IMR-90 (cell line): ENCODE data around the gene RPTOR. TPM values are rescaled to one million over a fixed set of nuclear protein-coding genes. Genes with fewer than 3 reads are reported as not detected.
A peak's percentile ranks its signal among the peaks of the same experiment; 100 is the strongest.

Source experiments
- ATAC-seq: fragments of 200-7000 bp; cut with Tn5 transposase; 2 replicates; pipeline ENCODE4 v1.9.1; 2020; ENCODE audit warnings: low read depth, mild to moderate bottlenecking, moderate library complexity
- BruUV-seq: library from RNA; stranded (reverse); fragments of 400-500 nt; replicated peaks from 2 replicates; lab custom pipeline; 2021; lab: Mats Ljungman, UMichigan
- CTCF ChIA-PET: fragments of 300-600 bp; formaldehyde crosslinking; extraction: SDS; loops from one replicate; lab custom pipeline; 2021; ENCODE audit warnings: antibody characterized with exemption; lab: Yijun Ruan, JAX
- POLR2A ChIA-PET: fragments of 300-600 bp; sonication (Branson Sonifier 250); formaldehyde crosslinking; loops from one replicate; lab custom pipeline; 2022; ENCODE audit warnings: antibody characterized with exemption; ENCODE audit not compliant: unreplicated experiment; lab: Charles Lee
- DNase-seq: peaks from one replicate; pipeline ENCODE4 v3.0.0; 2013
- H2AFZ ChIP-seq: replicated peaks from 2 replicates; pipeline ENCODE3; 2013; ENCODE audit warnings: low read length, mild to moderate bottlenecking; ENCODE audit not compliant: poor library complexity
- H2AK5ac ChIP-seq: 2 replicates; pipeline ENCODE4 v1.6.1; 2013; ENCODE audit warnings: low read depth, low read length, inconsistent platforms
- H2AK9ac ChIP-seq: replicated peaks from 2 replicates; pipeline ENCODE3; 2013; ENCODE audit warnings: mild to moderate bottlenecking, low read depth, low read length, moderate library complexity; ENCODE audit not compliant: poor library complexity
- H2BK120ac ChIP-seq: 2 replicates; pipeline ENCODE4 v1.6.1; 2013; ENCODE audit warnings: low read depth, low read length, inconsistent platforms
- H2BK15ac ChIP-seq: 3 replicates; pipeline ENCODE4 v1.6.1; 2013; ENCODE audit warnings: low read depth, low read length, inconsistent platforms
- H2BK20ac ChIP-seq: 2 replicates; pipeline ENCODE4 v1.6.1; 2013; ENCODE audit warnings: low read depth, mild to moderate bottlenecking, inconsistent platforms, low read length, moderate library complexity
- H2BK5ac ChIP-seq: 2 replicates; pipeline ENCODE4 v1.6.1; 2013; ENCODE audit warnings: mild to moderate bottlenecking, low read depth, low read length, inconsistent platforms; ENCODE audit not compliant: poor library complexity, severe bottlenecking
- H3K14ac ChIP-seq: replicated peaks from 2 replicates; pipeline ENCODE4 v1.6.1; 2013; ENCODE audit warnings: low read depth, low read length, inconsistent platforms
- H3K18ac ChIP-seq: 2 replicates; pipeline ENCODE4 v1.6.1; 2013; ENCODE audit warnings: low read depth, low read length, control low read depth
- H3K23ac ChIP-seq: 2 replicates; pipeline ENCODE4 v1.6.1; 2013; ENCODE audit warnings: low read depth, low read length, inconsistent platforms
- H3K27ac ChIP-seq: 2 replicates; pipeline ENCODE4 v1.5.1; 2013; ENCODE audit warnings: mild to moderate bottlenecking, control low read depth, low read length; ENCODE audit not compliant: insufficient read depth
- H3K27me3 ChIP-seq: 2 replicates; pipeline ENCODE4 v1.6.1; 2013; ENCODE audit warnings: low read length; ENCODE audit not compliant: control insufficient read depth, insufficient read depth
- H3K36me3 ChIP-seq: 2 replicates; pipeline ENCODE4 v1.6.1; 2013; ENCODE audit warnings: low read length, mixed read lengths; ENCODE audit not compliant: control insufficient read depth, insufficient read depth
- H3K4ac ChIP-seq: 2 replicates; pipeline ENCODE4 v1.6.1; 2013; ENCODE audit warnings: low read depth, low read length, inconsistent platforms
- H3K4me1 ChIP-seq: 2 replicates; pipeline ENCODE4 v1.6.1; 2013; ENCODE audit warnings: low read length, mixed read lengths; ENCODE audit not compliant: control insufficient read depth, insufficient read depth
- H3K4me2 ChIP-seq: 2 replicates; pipeline ENCODE4 v1.6.1; 2013; ENCODE audit warnings: low read depth, mild to moderate bottlenecking, control low read depth, low read length, moderate library complexity
- H3K4me3 ChIP-seq: 2 replicates; pipeline ENCODE4 v1.5.1; 2013; ENCODE audit warnings: low read depth, mild to moderate bottlenecking, control low read depth, low read length, moderate library complexity; ENCODE audit not compliant: insufficient read depth
- H3K56ac ChIP-seq: 2 replicates; pipeline ENCODE4 v1.6.1; 2013; ENCODE audit warnings: low read length, inconsistent platforms; ENCODE audit not compliant: insufficient read depth; ENCODE audit errors: extremely low read depth
- H3K79me1 ChIP-seq, 2 experiments: 2 replicates each; pipeline ENCODE4 v1.6.1; 2013; ENCODE audit warnings: low read length in 2 of 2, inconsistent platforms in 1 of 2, low read depth in 1 of 2
- H3K9ac ChIP-seq: 2 replicates; pipeline ENCODE4 v1.6.1; 2013; ENCODE audit warnings: low read depth, low read length, control low read depth
- H3K9me1 ChIP-seq: 2 replicates; pipeline ENCODE4 v1.6.1; 2013; ENCODE audit warnings: low read length, inconsistent platforms; ENCODE audit not compliant: insufficient read depth
- H3K9me3 ChIP-seq: 2 replicates; pipeline ENCODE4 v1.6.1; 2013; ENCODE audit warnings: low read length; ENCODE audit not compliant: control insufficient read depth, insufficient read depth
- H4K20me1 ChIP-seq: 2 replicates; pipeline ENCODE4 v1.6.1; 2013; ENCODE audit warnings: low read length, inconsistent platforms; ENCODE audit not compliant: insufficient read depth
- H4K5ac ChIP-seq: 2 replicates; pipeline ENCODE4 v1.6.1; 2013; ENCODE audit warnings: mild to moderate bottlenecking, low read depth, low read length, control low read depth
- H4K8ac ChIP-seq, 2 experiments: 2 replicates each; pipeline ENCODE4 v1.6.1; 2013; ENCODE audit warnings: low read depth in 2 of 2, low read length in 2 of 2, control low read depth in 1 of 2, inconsistent platforms in 1 of 2
- H4K91ac ChIP-seq: 2 replicates; pipeline ENCODE4 v1.6.1; 2013; ENCODE audit warnings: low read depth, low read length, inconsistent platforms; ENCODE audit not compliant: insufficient read depth
- CEBPB ChIP-seq: IDR thresholded peaks from 2 replicates; pipeline ENCODE4 v1.6.1; 2012; ENCODE audit warnings: low read depth, low read length, improper control_type of control experiment
- CHD1 ChIP-seq: IDR thresholded peaks from 2 replicates; pipeline ENCODE4 v1.6.1; 2012; ENCODE audit warnings: low read depth, low read length, improper control_type of control experiment
- MXI1 ChIP-seq: IDR thresholded peaks from 2 replicates; pipeline ENCODE4 v1.6.1; 2012; ENCODE audit warnings: low read depth, mild to moderate bottlenecking, low read length, moderate library complexity, borderline replicate concordance
- POLR2A ChIP-seq: IDR thresholded peaks from 2 replicates; pipeline ENCODE4 v1.6.1; 2012; ENCODE audit warnings: mild to moderate bottlenecking, low read depth, low read length
- RCOR1 ChIP-seq: IDR thresholded peaks from 2 replicates; pipeline ENCODE4 v1.6.1; 2012; ENCODE audit warnings: mild to moderate bottlenecking, low read length, improper control_type of control experiment; ENCODE audit not compliant: insufficient replicate concordance
- WGBS, 2 experiments: methylation state at CpG; one replicate each; pipeline versions ENCODE4 v1.1.5 to v1.1.7; 2013; ENCODE audit warnings: missing lambda C conversion rate in 2 of 2; ENCODE audit not compliant: insufficient read length in 1 of 2; ENCODE audit errors: extremely low coverage in 2 of 2; 5-methylcytosine and 5-hydroxymethylcytosine counted together
- dilution Hi-C: fragments of 300-500 bp; cut with HindIII; formaldehyde crosslinking; loops from one replicate; pipeline ENCODE4 v1.14.3; 2018; ENCODE audit warnings: low sequenced_read_pairs; ENCODE audit not compliant: unreplicated experiment
- in situ Hi-C: fragments of 300-500 bp; cut with MboI; formaldehyde crosslinking; loops from 3 replicates; pipeline ENCODE4 v1.14.3; 2019; ENCODE audit warnings: low sequenced_read_pairs, inconsistent platforms, mixed read lengths
- intact Hi-C: fragments of 100-400 bp; cut with micrococcal nuclease; formaldehyde crosslinking; loops from 2 replicates; pipeline ENCODE4 v1.10.0; 2022
- polyA plus RNA-seq, 3 experiments: library from polyadenylated mRNA; depleted of rRNA; stranded (reverse); fragments of >200 nt; gene quantifications; 2 replicates each; pipeline ENCODE4 v1.2.3, GENCODE V29; 2012; ENCODE audit warnings: low replicate concordance in 1 of 3
- total RNA-seq: library from RNA; depleted of rRNA; stranded (reverse); fragments of >200 nt; gene quantifications from 2 replicates; pipeline ENCODE4 v1.2.3, GENCODE V29; 2012

The RPTOR gene
- total and polyA plus RNA-seq, 2 of the 4 experiments (the other 2 are of a cell fraction) = 10.8 to 14.7 TPM

- no TSS peak for BruUV-seq
- no peak overlapping the region for H3K56ac ChIP-seq
- H3K4me2 ChIP-seq = no peak overlapping the region
- peak overlapping the region; percentile 72 for H2BK120ac ChIP-seq
- H3K4me1 ChIP-seq = peaks cover 17% of the 10 kb centered on the region
- no peak overlapping the region for H3K23ac ChIP-seq
- TF ChIP-seq RCOR1 = no peak
- no peak for TF ChIP-seq MXI1
- peak; percentile 59; the same call in 1 of the 2 replicates for TF ChIP-seq POLR2A
- no peak for TF ChIP-seq CEBPB
- TF ChIP-seq CHD1 = no peak
- ChIA-PET POLR2A (interaction anchor here (1.0 kb wide), 1 partner anchor 37 kb away, joined by 3 read pairs; no protein-coding TSS in a partner anchor), CTCF (interaction anchor here (1.0 kb wide), 1 partner anchor 33 kb away, joined by 3 read pairs; no protein-coding TSS in a partner anchor)
- H3K79me1 ChIP-seq = peaks cover 14 to 41% of the 10 kb centered on the region in 2 experiments
- peak overlapping the region; percentile 65 for H2AFZ ChIP-seq
- ATAC-seq (no peak), DNase-seq (no peak)
- peak overlapping the region; percentile 83 for H2BK5ac ChIP-seq
- intact Hi-C loops = no loop called here
- dilution Hi-C loops = no loop called here
- H3K9ac ChIP-seq = no peak overlapping the region
- WGBS, 2 experiments = 0% methylated on average over 1 of the region's 23 CpGs; no CpG with 5 or more reads in 1 of the 2 experiments
- H3K4me3 ChIP-seq = no peak overlapping the region
- H4K8ac ChIP-seq = peak overlapping the region; percentile 43 to 79
- H3K27ac ChIP-seq = peak overlapping the region; percentile 57
- in situ Hi-C loops = no loop called here
- H2AK9ac ChIP-seq = peak overlapping the region; percentile 90
- peak overlapping the region; percentile 6 for H3K18ac ChIP-seq
- H3K4ac ChIP-seq = peak overlapping the region; percentile 88
- peak overlapping the region; percentile 41 for H4K5ac ChIP-seq
- no peaks in the 10 kb centered on the region for H3K9me3 ChIP-seq
- H3K9me1 ChIP-seq = peaks cover 15% of the 10 kb centered on the region
- peak overlapping the region; percentile 64; the same call in 2 of the 3 replicates for H2BK15ac ChIP-seq
- H4K20me1 ChIP-seq = no peaks in the 10 kb centered on the region
- H3K27me3 ChIP-seq = no peaks in the 10 kb centered on the region
- peak overlapping the region; percentile 93 for H2AK5ac ChIP-seq
- H3K14ac ChIP-seq = peak overlapping the region; percentile 26; the same call in 1 of the 2 replicates
- peak overlapping the region; percentile 81; the same call in 1 of the 2 replicates for H2BK20ac ChIP-seq
- H3K36me3 ChIP-seq = peaks cover 7% of the 10 kb centered on the region
- H4K91ac ChIP-seq = peak overlapping the region; percentile 85
These were observed 281.8 kb downstream of the RPTOR start for GRCh38 chr17:80826346-80826954.
